Cerebellar nuclear complex (tissue), 1 donor: ENCODE measurements around the gene TREML1.
"Not testable (repeated sequence)": the region's sequence is repeated elsewhere in the genome, so short reads cannot be mapped to it uniquely, and the experiment has no call there.

ENCODE experiments used
- DNase-seq, 2 experiments: peaks; one replicate each; lab custom pipeline; 2025; lab: John Stamatoyannopoulos, UW

TREML1 gene

GRCh38 chr6:41147917-41148316 is 6.2 kb downstream of the TREML1 start:
- no peak for DNase-seq

- DNase-seq: no peak
These were observed 17.2 kb downstream of the TREML1 start for GRCh38 chr6:41136911-41137310.

- DNase-seq: no peak
These were observed 18.9 kb downstream of the TREML1 start for GRCh38 chr6:41135062-41135832.

GRCh38 chr6:41132254-41132653 is 21.9 kb downstream of the TREML1 start:
- DNase-seq: no peak

GRCh38 chr6:41125282-41125681 is 28.9 kb downstream of the TREML1 start:
- DNase-seq: no peak

- DNase-seq: no peak
These were observed 31.2 kb downstream of the TREML1 start for GRCh38 chr6:41122918-41123317.

GRCh38 chr6:41122373-41122772 is 31.8 kb downstream of the TREML1 start:
- no peak for DNase-seq

GRCh38 chr6:41120058-41120457 is 34.1 kb downstream of the TREML1 start:
- DNase-seq: no peak

GRCh38 chr6:41119508-41119907 is 34.6 kb downstream of the TREML1 start:
- no peak for DNase-seq

GRCh38 chr6:41115027-41115426 is 39.1 kb downstream of the TREML1 start:
- not testable (repeated sequence) for DNase-seq

GRCh38 chr6:41111017-41111416 is 43.1 kb downstream of the TREML1 start:
- no peak for DNase-seq

- no peak for DNase-seq
These were observed 50.3 kb downstream of the TREML1 start for GRCh38 chr6:41103847-41104246.

- no peak for DNase-seq
These were observed 53.3 kb downstream of the TREML1 start for GRCh38 chr6:41100871-41101287.
